Activated naive CD8-positive, alpha-beta T cell treated with anti-CD3 and anti-CD28 coated beads, Interleukin-2, amount 50 U/mL, for 16 hours (primary cell): ENCODE data around the gene LUC7L.
"Not testable (repeated sequence)": the region's sequence is repeated elsewhere in the genome, so short reads cannot be mapped to it uniquely, and the experiment has no call there.

ENCODE experiments used
- DNase-seq: peaks from one replicate; pipeline ENCODE4 v3.0.0-alpha.2; 2020; ENCODE audit warnings: low read depth, low spot score

Gene LUC7L

DNA sequence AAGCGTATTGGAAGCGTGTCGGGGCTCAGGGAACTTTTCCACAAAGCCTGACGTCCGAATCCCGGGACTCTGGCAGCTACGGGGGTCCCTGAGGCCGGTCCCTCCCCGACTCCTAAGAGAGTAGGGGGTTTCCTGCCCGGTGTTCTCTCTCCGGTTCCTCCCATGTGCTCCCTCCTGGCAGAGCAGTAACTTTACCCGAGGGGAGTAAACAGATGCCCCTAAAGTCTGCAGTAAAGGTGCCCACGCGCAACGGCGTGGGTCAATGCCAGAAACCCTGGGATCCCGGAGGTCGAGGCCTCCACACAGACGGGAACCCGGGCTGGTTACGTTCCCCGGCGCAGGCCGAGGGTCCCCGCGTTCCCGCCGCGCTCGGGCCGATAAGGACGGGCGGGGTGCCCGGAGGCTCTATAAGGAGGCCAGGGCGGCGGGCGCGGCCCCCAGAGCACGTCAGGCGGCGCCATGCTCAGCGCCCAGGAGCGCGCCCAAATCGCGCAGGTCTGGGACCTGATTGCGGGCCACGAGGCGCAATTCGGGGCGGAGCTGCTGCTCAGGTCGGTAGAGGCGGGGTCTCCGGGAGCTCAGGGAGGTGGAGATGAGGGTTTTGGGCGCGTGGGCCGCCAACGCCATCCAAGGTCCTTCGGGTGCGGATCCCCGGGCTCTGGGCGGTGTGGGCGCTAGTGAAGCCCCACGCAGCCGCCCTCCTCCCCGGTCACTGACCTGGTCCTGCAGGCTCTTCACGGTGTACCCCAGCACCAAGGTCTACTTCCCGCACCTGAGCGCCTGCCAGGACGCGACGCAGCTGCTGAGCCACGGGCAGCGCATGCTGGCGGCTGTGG, 63.5 kb downstream of the LUC7L start, which contains the start of gene HBM:
Gene HBM (plus strand): TSS at position 440 of the 836 bp plus-strand sequence. CDS start 20 bp downstream, at position 460.
- no peak for DNase-seq

DNA sequence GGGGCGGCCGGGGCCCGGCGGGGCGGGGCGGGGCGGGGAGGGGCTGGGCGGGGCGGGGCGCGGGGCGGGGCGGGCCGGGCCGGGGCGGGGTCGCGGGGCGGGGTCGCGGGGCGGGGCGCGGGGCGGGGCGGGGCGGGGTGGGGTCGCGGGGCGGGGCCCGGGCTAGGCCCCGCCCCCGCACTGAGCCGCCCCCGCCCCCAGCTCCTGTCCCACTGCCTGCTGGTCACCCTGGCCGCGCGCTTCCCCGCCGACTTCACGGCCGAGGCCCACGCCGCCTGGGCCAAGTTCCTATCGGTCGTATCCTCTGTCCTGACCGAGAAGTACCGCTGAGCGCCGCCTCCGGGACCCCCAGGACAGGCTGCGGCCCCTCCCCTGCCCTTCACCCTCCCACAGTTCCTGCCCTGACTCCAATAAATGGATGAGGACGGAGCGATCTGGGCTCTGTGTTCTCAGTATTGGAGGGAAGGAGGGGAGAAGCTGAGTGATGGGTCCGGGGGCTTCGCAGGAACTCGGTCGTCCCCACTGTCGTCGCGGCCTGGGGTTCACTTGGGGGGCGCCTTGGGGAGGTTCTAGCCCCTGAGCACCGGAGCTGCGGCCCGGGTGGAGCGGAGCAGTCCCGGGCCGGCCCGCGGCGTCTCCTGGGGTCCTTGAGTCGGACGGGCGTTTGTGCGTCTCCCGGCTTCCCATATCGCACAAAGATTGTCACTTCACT, 64.3 kb downstream of the LUC7L start:
- no peak for DNase-seq

DNA sequence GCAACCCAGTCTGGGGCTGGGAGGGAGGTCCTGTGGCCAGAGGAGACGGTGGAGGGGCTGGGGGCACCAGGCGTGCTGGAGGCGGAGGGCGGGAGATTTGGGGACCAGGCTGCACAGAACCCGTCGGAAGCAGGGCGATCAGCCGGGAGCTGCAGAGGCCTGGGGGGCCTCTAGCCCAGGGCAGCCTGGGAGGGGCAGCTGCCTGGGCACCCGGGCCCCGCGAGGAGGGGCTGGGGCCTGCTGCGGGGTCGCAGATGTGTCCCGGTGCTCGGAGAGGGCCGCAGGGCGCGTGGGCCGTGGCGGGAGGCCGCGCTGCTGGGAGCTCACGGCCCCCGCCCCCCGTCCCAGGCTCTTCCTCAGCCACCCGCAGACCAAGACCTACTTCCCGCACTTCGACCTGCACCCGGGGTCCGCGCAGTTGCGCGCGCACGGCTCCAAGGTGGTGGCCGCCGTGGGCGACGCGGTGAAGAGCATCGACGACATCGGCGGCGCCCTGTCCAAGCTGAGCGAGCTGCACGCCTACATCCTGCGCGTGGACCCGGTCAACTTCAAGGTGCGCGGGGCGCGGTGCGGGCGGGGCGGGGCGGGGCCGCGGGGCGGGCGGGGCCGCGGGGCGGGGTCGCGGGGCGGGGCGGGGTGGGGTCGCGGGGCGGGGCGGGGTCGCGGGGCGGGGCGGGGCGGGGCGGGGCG, 65.0 kb downstream of the LUC7L start:
- DNase-seq: not testable (repeated sequence)

DNA sequence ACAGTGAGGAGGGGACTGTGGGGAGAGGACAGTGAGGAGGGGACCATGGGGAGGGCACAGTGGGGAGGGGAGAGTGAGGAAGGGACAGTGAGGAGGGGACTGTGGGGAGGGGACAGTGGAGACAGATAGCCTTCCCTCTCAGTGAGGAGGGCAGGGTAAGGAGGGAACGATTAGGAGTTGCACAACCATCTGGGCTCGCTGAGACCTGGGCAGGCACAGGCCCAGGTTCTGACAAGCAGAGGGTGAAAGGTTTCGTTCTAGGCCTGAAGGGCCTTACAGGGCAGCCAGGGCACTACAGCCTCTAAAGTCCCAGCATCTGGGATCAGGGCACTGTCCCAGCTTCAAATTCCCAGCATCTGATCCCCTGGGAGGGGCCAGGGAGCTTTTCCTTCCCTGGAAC, 65.6 kb downstream of the LUC7L start:
- not testable (repeated sequence) for DNase-seq

DNA sequence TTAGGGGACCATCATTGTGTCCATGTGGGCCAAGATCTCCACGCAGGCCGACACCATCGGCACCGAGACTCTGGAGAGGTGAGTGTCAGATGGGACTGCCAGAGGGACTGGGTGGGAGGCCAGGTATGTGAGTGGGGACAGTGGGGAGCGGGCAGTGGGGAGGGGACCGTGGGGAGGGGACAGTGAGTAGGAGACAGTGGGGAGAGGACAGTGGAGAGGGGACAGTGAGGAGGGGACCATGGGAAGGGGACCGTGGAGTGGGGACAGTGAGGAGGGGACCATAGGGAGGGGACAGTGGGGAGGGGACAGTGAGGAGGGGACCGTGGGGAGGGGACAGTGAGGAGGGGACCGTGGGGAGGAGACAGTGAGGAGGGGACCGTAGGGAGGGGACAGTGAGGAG, 66.1 kb downstream of the LUC7L start:
- not testable (repeated sequence) for DNase-seq

DNA sequence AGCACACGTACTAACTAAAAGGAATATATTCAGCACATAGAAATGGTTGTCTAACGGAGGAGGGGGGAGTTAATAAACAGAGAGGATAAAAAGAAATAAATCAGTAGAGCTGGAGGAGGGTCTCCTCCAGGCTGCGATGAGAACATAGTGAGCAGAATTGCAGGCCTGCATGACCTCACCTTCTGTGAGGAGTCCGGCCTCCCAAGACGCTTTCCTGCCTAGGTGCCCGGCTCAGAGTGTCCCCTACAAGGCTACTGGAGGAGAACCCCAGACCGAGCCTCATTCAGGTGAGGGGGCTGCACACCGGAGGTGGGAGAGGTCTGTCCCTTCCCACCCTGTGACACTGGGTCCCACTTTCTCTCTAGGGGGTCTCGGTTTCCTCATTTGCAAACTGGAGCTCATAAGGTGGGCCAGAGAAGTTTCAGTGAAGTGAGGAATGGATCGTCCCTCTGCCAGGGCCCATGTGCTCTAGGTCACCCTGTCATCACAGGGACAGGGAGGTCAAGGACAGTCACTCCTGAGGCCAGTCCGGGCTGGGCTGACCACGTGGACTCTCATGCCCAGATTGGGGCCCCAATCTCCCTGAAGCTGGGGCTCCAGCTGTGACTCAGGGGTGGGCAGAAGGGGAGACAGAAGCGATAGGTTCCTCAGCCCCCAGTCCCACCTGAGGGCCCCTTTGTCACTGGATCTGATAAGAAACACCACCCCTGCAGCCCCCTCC, 66.8 kb downstream of the LUC7L start:
- no peak for DNase-seq

DNA sequence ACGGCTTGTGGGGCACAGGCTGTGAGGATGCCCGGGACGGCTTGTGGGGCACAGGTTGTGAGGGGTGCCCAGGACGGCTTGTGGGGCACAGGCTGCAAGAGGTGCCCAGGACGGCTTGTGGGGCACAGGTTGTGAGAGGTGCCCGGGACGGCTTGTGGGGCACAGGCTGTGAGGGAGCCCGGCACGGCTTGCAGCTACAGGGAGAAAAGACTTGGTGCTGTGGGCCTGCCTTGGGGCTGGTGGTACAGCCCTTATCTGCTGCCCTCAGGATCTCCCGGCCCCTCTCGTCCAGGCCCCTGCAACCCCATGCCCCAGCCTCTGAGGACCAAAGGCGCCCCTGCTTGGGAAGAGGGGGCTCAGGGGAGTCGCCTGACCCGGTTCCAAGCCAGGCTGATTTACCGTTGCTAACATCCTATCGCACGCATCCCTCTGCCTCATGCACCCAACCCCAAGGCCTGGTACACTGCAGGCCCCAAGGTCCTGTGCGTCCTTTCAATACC, 68.5 kb downstream of the LUC7L start:
- no peak for DNase-seq

DNA sequence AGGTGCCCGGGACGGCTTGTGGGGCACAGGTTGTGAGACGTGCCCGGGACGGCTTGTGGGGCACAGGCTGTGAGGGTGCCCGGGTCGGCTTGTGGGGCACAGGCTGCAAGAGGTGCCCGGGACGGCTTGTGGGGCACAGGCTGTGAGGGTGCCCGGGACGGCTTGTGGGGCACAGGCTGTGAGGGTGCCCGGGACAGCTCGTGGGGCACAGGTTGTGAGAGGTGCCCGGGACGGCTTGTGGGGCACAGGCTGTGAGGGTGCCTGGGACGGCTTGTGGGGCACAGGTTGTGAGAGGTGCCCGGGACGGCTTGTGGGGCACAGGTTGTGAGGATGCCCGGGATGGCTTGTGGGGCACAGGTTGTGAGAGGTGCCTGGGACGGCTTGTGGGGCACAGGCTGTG, 69.0 kb downstream of the LUC7L start:
- DNase-seq: not testable (repeated sequence)

DNA sequence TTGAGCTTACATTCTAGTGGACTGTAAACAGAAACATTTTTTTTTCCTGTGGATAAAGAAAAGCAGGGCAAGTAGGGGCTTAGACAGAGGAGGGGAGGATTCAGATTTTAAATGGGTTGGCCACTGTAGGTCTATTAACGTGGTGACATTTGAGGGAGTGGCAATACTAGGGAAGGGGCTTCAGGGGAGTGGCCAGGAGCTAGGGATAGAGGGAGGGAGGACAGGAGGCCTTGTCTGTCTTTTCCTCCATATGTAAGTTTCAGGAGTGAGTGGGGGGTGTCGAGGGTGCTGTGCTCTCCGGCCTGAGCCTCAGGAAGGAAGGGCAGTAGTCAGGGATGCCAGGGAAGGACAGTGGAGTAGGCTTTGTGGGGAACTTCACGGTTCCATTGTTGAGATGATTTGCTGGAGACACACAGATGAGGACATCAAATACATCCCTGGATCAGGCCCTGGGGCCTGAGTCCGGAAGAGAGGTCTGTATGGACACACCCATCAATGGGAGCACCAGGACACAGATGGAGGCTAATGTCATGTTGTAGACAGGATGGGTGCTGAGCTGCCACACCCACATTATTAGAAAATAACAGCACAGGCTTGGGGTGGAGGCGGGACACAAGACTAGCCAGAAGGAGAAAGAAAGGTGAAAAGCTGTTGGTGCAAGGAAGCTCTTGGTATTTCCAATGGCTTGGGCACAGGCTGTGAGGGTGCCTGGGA, 70.0 kb downstream of the LUC7L start:
- DNase-seq: no peak

DNA sequence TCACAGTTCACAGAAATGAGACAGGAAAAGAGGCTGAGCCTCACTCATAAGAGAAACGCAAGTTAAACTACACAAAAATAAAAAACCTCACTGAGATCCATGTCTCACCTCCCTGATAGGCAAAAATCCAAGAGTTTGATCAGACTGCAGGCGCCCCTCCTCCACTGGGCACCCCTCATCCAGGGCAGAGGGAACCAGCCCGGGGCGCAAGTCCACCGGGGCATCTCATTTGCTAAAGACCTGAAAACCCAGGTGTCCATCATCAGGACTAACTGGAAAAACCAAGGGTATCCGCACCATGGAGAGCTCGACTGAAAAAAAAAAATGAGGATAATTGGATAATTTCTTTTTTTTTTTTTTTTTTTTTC, 74.2 kb downstream of the LUC7L start:
- DNase-seq: no peak

DNA sequence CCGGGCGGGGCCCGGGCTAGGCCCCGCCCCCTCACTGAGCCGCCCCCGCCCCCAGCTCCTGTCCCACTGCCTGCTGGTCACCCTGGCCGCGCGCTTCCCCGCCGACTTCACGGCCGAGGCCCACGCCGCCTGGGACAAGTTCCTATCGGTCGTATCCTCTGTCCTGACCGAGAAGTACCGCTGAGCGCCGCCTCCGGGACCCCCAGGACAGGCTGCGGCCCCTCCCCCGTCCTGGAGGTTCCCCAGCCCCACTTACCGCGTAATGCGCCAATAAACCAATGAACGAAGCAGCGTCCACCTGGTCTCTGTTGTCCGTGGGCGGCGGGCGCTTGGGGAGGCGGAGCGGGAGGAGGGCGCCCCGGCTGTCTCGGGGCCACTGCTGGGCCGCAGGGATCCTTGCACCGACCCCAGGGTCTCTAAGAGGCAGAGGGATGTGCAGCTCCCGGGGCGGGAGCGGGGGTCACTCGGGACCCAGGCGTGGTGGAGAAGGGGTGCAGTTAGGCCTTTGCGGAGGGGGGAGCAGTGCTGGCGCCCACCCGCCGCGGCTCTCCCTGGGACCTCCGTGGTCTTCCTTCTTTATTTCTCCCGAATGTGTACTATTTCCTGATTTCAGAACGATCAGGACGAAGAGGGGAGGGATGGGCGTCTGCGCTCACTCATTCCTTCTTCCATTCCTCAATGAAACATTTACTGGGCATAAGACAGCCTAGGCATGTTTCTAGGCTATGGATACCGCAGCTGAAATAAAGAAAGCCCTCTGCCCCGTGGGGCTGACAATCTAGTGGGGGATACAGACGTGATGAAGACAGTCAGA, 74.8 kb downstream of the LUC7L start:
- no peak for DNase-seq

DNA sequence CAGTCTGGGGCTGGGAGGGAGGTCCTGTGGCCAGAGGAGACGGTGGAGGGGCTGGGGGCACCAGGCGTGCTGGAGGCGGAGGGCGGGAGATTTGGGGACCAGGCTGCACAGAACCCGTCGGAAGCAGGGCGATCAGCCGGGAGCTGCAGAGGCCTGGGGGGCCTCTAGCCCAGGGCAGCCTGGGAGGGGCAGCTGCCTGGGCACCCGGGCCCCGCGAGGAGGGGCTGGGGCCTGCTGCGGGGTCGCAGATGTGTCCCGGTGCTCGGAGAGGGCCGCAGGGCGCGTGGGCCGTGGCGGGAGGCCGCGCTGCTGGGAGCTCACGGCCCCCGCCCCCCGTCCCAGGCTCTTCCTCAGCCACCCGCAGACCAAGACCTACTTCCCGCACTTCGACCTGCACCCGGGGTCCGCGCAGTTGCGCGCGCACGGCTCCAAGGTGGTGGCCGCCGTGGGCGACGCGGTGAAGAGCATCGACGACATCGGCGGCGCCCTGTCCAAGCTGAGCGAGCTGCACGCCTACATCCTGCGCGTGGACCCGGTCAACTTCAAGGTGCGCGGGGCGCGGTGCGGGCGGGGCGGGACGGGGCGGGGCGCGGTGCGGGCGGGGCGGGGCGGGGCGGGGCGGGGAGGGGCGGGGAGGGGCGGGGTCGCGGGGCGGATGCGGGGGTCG, 75.6 kb downstream of the LUC7L start:
- not testable (repeated sequence) for DNase-seq

DNA sequence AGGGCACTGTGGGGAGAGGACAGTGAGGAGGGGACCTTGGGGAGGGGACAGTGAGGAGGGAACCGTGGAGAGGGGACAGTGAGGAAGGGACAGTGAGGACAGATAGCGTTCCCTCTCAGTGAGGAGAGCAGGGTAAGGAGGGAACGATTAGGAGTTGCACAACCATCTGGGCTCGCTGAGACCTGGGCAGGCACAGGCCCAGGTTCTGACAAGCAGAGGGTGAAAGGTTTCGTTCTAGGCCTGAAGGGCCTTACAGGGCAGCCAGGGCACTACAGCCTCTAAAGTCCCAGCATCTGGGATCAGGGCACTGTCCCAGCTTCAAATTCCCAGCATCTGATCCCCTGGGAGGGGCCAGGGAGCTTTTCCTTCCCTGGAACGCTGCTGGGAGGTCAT, 76.1 kb downstream of the LUC7L start:
- not testable (repeated sequence) for DNase-seq

DNA sequence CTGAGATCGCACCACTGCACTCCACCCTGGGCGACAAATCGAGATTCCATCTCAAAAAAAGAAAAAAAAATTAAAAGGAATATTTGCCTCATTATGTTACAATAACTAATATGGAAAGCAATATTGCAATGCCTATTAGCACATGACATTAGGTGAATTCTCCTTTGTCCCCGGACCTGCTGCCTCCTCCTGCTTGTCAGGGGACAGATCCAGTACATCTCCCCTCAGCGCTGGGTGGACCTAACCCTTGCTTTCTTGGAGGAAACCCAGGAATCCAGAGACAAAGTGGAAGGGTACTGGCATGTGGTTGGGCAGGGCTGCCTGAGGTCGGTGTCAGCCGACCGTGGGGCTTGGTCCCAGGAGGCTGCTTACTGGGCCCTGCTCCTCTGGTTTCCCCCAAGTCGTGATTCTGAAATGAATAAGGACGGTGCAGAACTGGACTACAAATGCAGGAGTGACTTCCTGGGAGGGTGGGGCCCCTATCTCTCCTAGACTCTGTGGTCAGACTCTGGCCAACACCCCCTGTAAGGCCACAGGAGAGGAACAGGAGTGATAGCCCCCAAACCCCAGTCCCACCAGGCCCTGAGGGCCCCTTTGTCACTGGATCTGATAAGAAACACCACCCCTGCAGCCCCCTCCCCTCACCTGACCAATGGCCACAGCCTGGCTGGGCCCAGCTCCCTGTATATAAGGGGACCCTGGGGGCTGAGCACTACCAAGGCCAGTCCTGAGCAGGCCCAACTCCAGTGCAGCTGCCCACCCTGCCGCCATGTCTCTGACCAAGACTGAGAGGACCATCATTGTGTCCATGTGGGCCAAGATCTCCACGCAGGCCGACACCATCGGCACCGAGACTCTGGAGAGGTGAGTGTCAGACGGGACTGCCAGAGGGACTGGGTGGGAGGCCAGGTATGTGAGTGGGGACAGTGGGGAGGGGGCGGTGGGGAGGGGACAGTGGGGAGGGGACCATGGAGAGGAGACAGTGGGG, 76.8 kb downstream of the LUC7L start, which contains the start of gene HBZ:
Gene HBZ (plus strand): TSS at position 504 of the 988 bp plus-strand sequence. CDS start 266 bp downstream, at position 770.
- no peak for DNase-seq

DNA sequence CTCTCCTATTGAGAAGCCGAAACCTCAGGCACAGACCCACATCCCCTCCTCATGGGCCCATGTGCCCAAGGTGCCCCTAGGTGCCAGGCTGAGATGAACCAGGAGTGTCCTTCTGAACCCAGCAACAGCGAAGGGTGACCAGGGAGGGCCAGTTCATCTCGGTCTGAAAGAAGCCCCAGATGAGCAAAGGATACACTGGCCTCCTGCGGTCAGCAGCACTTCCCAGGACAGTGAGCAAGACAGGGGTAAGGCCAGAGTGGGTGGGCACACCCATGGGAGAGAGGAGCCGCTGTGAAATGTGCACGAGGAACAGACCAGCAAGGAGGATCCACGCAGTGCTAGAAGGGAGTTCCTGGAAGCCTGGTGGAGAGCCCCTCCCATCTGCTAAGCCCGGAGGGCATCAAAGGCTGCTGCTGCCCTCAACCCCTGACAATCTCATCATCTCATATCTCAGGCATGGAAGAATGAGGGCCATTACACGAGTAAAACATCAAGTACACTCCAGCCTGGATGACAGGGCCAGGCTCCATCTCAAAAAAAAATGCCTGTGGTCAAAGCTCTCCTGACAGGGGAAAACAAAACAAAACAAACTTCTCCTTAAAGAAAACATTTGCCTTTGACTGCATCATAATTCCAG, 80.1 kb downstream of the LUC7L start:
- DNase-seq: no peak

DNA sequence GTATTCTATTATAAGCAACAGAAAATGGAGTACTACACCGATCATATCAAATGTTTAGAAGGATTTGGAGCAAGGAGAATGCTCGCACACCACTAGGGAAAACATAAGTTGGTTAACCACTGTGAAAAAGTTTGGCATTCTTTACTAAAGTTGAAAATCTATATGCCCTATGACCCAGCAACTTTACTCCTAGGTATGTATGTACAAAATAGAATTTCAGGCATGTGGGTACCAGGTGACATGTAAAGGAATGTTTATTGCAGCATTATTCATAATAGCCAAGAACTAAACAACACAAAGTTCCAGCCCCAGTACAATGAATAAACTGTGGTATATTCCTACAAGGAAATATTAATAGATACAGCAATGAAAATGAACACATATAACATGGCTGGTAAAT, 82.6 kb downstream of the LUC7L start:
- DNase-seq: no peak

DNA sequence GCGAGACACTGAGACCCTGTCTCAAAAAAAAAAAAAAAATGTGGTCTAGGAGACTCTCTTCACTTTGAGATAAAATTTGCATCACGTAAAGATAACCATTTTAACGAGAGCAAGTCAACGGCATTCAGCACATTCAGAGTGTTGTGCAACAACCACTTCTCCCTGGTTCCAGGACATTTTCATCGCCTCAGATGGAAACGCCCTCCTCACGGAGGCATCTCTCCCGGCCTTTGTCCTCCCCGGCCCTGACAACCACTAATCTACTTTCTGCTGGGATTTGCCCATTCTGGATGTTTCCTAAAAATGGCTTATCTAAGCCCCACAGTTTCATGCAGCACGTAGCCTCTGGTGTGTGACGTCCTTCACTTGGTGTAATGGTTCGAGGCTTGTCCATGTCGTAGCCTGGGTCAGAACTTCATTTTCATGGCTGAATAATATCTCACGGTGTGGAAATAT, 84.4 kb downstream of the LUC7L start:
- no peak for DNase-seq
